NCI-H1048 (cell line): Measurements from ENCODE around the gene PKP1.

Experiments used
- DNase-seq: peaks from one replicate; lab custom pipeline; 2025; lab: John Stamatoyannopoulos, UW

The PKP1 gene

GRCh38 chr1:201309416-201309815 lies 26.1 kb downstream of the PKP1 start:
- peak; percentile 52 for DNase-seq

GRCh38 chr1:201310251-201310985 lies 27.1 kb downstream of the PKP1 start:
- DNase-seq = no peak

GRCh38 chr1:201310986-201311355 lies 27.7 kb downstream of the PKP1 start:
- DNase-seq = peak; percentile 35

- DNase-seq = no peak
These were observed 28.2 kb downstream of the PKP1 start for GRCh38 chr1:201311356-201312011.

- no peak for DNase-seq
These were observed 29.0 kb downstream of the PKP1 start for GRCh38 chr1:201312298-201312697.

GRCh38 chr1:201313086-201313485 lies 29.8 kb downstream of the PKP1 start:
- no peak for DNase-seq

- DNase-seq = no peak
These were observed 33.2 kb downstream of the PKP1 start for GRCh38 chr1:201316556-201316955.

GRCh38 chr1:201317551-201317950 lies 34.2 kb downstream of the PKP1 start:
- DNase-seq = no peak

- no peak for DNase-seq
These were observed 35.4 kb downstream of the PKP1 start for GRCh38 chr1:201318504-201319340.

GRCh38 chr1:201319631-201320030 lies 36.3 kb downstream of the PKP1 start:
- DNase-seq = no peak

GRCh38 chr1:201320168-201320788 lies 37.0 kb downstream of the PKP1 start:
- DNase-seq = no peak

- DNase-seq = no peak
These were observed 38.6 kb downstream of the PKP1 start for GRCh38 chr1:201321826-201322390.

- DNase-seq = no peak
These were observed 39.6 kb downstream of the PKP1 start for GRCh38 chr1:201322653-201323510.

- no peak for DNase-seq
These were observed 41.0 kb downstream of the PKP1 start for GRCh38 chr1:201324306-201324705.

- DNase-seq = no peak
These were observed 41.7 kb downstream of the PKP1 start for GRCh38 chr1:201324821-201325677.

- DNase-seq = no peak
These were observed 42.4 kb downstream of the PKP1 start for GRCh38 chr1:201325678-201326060.

GRCh38 chr1:201326710-201327109 lies 43.4 kb downstream of the PKP1 start:
- DNase-seq = no peak

GRCh38 chr1:201327687-201328240 lies 44.5 kb downstream of the PKP1 start:
- DNase-seq = no peak

- DNase-seq = no peak
These were observed 45.3 kb downstream of the PKP1 start for GRCh38 chr1:201328576-201328975.

GRCh38 chr1:201329286-201329685 lies 46.0 kb downstream of the PKP1 start:
- no peak for DNase-seq
